HEK293 (cell line): ENCODE results near the gene ABCF1.

Source experiments
- CTCF ChIA-PET: fragments of 350-600 bp; formaldehyde crosslinking; extraction: SDS; loops from one replicate; lab custom pipeline; 2021; ENCODE audit warnings: antibody characterized with exemption; lab: Yijun Ruan, JAX
- POLR2A ChIA-PET: fragments of 300-600 bp; formaldehyde crosslinking; extraction: SDS; loops from one replicate; lab custom pipeline; 2020; ENCODE audit warnings: antibody characterized with exemption, inconsistent platforms; lab: Yijun Ruan, JAX
- H3K27ac ChIP-seq: fragments of 200-500 bp; sonication (Bioruptor generic); 2 replicates; pipeline ENCODE4 v1.5.1; 2014; ENCODE audit warnings: low read depth, low read length, control low read depth, inconsistent platforms; ENCODE audit errors: extremely low read depth
- H3K36me3 ChIP-seq, 2 experiments: fragments of 200-500 bp in 1 of 2; sonication (Bioruptor generic) in 1 of 2; 1 replicate in 1 of 2; 2 replicates in 1 of 2; pipeline ENCODE4 v1.5.1; 2014 to 2017; ENCODE audit warnings: inconsistent platforms in 2 of 2, low read length in 2 of 2; ENCODE audit not compliant: control insufficient read depth in 2 of 2, insufficient read depth in 1 of 2
- H3K4me1 ChIP-seq: fragments of 200-500 bp; sonication (Bioruptor generic); 2 replicates; pipeline ENCODE4 v1.5.1; 2014; ENCODE audit warnings: mild to moderate bottlenecking, low read length, inconsistent platforms; ENCODE audit not compliant: control insufficient read depth, insufficient read depth
- H3K4me3 ChIP-seq: 2 replicates; pipeline ENCODE4 v1.5.1; 2011; ENCODE audit warnings: low read depth, mild to moderate bottlenecking, control low read depth, low read length, moderate library complexity
- H3K9me3 ChIP-seq: fragments of 200-500 bp; sonication (Bioruptor generic); 2 replicates; pipeline ENCODE4 v1.5.1; 2014; ENCODE audit warnings: low read depth, low read length, inconsistent platforms; ENCODE audit not compliant: control insufficient read depth, insufficient read depth
- AEBP2 ChIP-seq: fragments of 450-650 bp; formaldehyde crosslinking; IDR thresholded peaks from 2 replicates; pipeline ENCODE4 v1.5.1; 2016; ENCODE audit warnings: missing biosample characterization, missing genetic modification characterization, borderline replicate concordance
- HOXA7 ChIP-seq: sonication (generic); formaldehyde crosslinking; IDR thresholded peaks from 2 replicates; pipeline ENCODE4 v1.8.1; 2022; ENCODE audit warnings: missing genetic modification reagents, borderline replicate concordance
- KLF16 ChIP-seq: fragments of 450-650 bp; formaldehyde crosslinking; IDR thresholded peaks from 2 replicates; pipeline ENCODE4 v1.5.1; 2017; ENCODE audit warnings: missing biosample characterization, missing genetic modification characterization
- KLF8 ChIP-seq: fragments of 450-650 bp; formaldehyde crosslinking; IDR thresholded peaks from 2 replicates; pipeline ENCODE4 v1.5.1; 2016; ENCODE audit warnings: missing biosample characterization, missing genetic modification characterization
- REST ChIP-seq: fragments of 450-650 bp; formaldehyde crosslinking; IDR thresholded peaks from 2 replicates; pipeline ENCODE4 v1.5.1; 2016; ENCODE audit warnings: missing biosample characterization, missing genetic modification characterization
- SETDB1 ChIP-seq: IDR thresholded peaks from one replicate; pipeline ENCODE4 v1.6.1; 2017; ENCODE audit warnings: mild to moderate bottlenecking, low read length, moderate library complexity, mixed read lengths; ENCODE audit not compliant: insufficient read length
- ZBTB11 ChIP-seq: fragments of 450-650 bp; formaldehyde crosslinking; conservative IDR thresholded peaks from 2 replicates; pipeline ENCODE4 v1.5.1; 2016; ENCODE audit warnings: low read depth, missing biosample characterization, missing genetic modification characterization
- ZFP37 ChIP-seq: fragments of 450-650 bp; formaldehyde crosslinking; IDR thresholded peaks from 2 replicates; pipeline ENCODE4 v1.5.1; 2016; ENCODE audit warnings: missing biosample characterization, missing genetic modification characterization
- ZNF121 ChIP-seq: fragments of 450-650 bp; formaldehyde crosslinking; IDR thresholded peaks from 2 replicates; pipeline ENCODE4 v1.5.1; 2016; ENCODE audit warnings: missing biosample characterization, missing genetic modification characterization
- ZNF138 ChIP-seq: fragments of 450-650 bp; formaldehyde crosslinking; IDR thresholded peaks from 2 replicates; pipeline ENCODE4 v1.5.1; 2016; ENCODE audit warnings: missing biosample characterization, missing genetic modification characterization, borderline replicate concordance
- ZNF174 ChIP-seq: fragments of 450-650 bp; formaldehyde crosslinking; IDR thresholded peaks from 2 replicates; pipeline ENCODE4 v1.5.0; 2017; ENCODE audit warnings: missing biosample characterization, mild to moderate bottlenecking, missing genetic modification characterization
- ZNF221 ChIP-seq: fragments of 450-650 bp; formaldehyde crosslinking; IDR thresholded peaks from 2 replicates; pipeline ENCODE4 v1.5.1; 2017; ENCODE audit warnings: missing biosample characterization, missing genetic modification characterization, borderline replicate concordance
- ZNF223 ChIP-seq: fragments of 450-650 bp; formaldehyde crosslinking; IDR thresholded peaks from 2 replicates; pipeline ENCODE4 v1.5.1; 2016; ENCODE audit warnings: missing biosample characterization, missing genetic modification characterization
- ZNF248 ChIP-seq: fragments of 450-650 bp; formaldehyde crosslinking; IDR thresholded peaks from 2 replicates; pipeline ENCODE4 v1.5.1; 2017; ENCODE audit warnings: missing biosample characterization, missing genetic modification characterization
- ZNF266 ChIP-seq: fragments of 450-650 bp; formaldehyde crosslinking; IDR thresholded peaks from 2 replicates; pipeline ENCODE4 v1.5.1; 2016; ENCODE audit warnings: missing biosample characterization, missing genetic modification characterization, low read depth
- ZNF423 ChIP-seq: fragments of 450-650 bp; formaldehyde crosslinking; IDR thresholded peaks from 2 replicates; pipeline ENCODE4 v1.5.1; 2016; ENCODE audit warnings: missing biosample characterization, missing genetic modification characterization
- ZNF530 ChIP-seq: fragments of 450-650 bp; formaldehyde crosslinking; IDR thresholded peaks from 2 replicates; pipeline ENCODE4 v1.5.1; 2016; ENCODE audit warnings: low read depth, missing biosample characterization, missing genetic modification characterization
- ZNF549 ChIP-seq: fragments of 450-650 bp; IDR thresholded peaks from 2 replicates; pipeline ENCODE4 v1.5.1; 2018; ENCODE audit warnings: missing biosample characterization, missing genetic modification characterization, mild to moderate bottlenecking, inconsistent platforms, moderate library complexity
- ZNF629 ChIP-seq: fragments of 450-650 bp; formaldehyde crosslinking; IDR thresholded peaks from 2 replicates; pipeline ENCODE4 v1.5.1; 2017; ENCODE audit warnings: missing biosample characterization, missing genetic modification characterization
- ZNF664 ChIP-seq: fragments of 450-650 bp; formaldehyde crosslinking; IDR thresholded peaks from 2 replicates; pipeline ENCODE4 v1.5.1; 2016; ENCODE audit warnings: missing biosample characterization, missing genetic modification characterization
- ZNF830 ChIP-seq: fragments of 450-650 bp; IDR thresholded peaks from 2 replicates; pipeline ENCODE4 v1.5.0; 2018; ENCODE audit warnings: missing biosample characterization, missing genetic modification characterization, low read depth, mild to moderate bottlenecking, moderate library complexity

ABCF1 gene

GRCh38 chr6:30556906-30557682, 14.1 kb upstream of the ABCF1 start, which contains the start of gene PRR3 (continued):
- TF ChIP-seq ZNF549 (no peak), KLF8 (0 out of 2 replicates have a peak, but pooled peaks have one; percentile 41), SETDB1 (peak; percentile 55), ZNF423 (tag by site-specific recombination) (no peak), KLF16 (tag by site-specific recombination) (no peak), ZBTB11 (tag by site-specific recombination) (peak; percentile 99), ZNF221 (tag by site-specific recombination) (0 out of 2 replicates have a peak, but pooled peaks have one; percentile 4), ZNF121 (peak; percentile 54; the same call in 1 of the 2 replicates), ZNF830 (no peak), AEBP2 (tag by site-specific recombination) (no peak), ZFP37 (tag by site-specific recombination) (no peak; the same call in 1 of the 2 replicates), HOXA7 (CRISPR knock-in tag) (no peak), ZNF223 (tag by site-specific recombination) (no peak), REST (tag by site-specific recombination) (no peak; the same call in 1 of the 2 replicates), ZNF174 (tag by site-specific recombination) (no peak)

- CTCF ChIA-PET, result interaction anchor here (0.7 to 9.2 kb wide), 6 partner anchors 9 to 74 kb away, joined by 3 to 175 read pairs (median 4); partner anchors contain the start of gene ABCF1
- POLR2A ChIA-PET, result interaction anchor here (0.5 to 4.1 kb wide), 6 partner anchors 9 to 57 kb away, joined by 3 to 41 read pairs (median 8); partner anchors contain the start of gene ABCF1
- peak overlapping the region; percentile 74; the same call in 1 of the 2 replicates for H3K27ac ChIP-seq
- TF ChIP-seq ZNF138 (tag by site-specific recombination) (no peak), ZNF266 (no peak), ZNF629 (tag by site-specific recombination) (no peak), ZNF248 (tag by site-specific recombination) (no peak), KLF8 (no peak), ZNF530 (tag by site-specific recombination) (no peak), ZNF664 (tag by site-specific recombination) (no peak)
- H3K36me3 ChIP-seq, result peaks cover 10 to 53% of the 10 kb centered on the region in 2 experiments; a peak in 2 of 3 replicates
- H3K4me1 ChIP-seq, result 0 out of 2 replicates have a peak, but pooled peaks cover 3% of the 10 kb centered on the region
- no peaks in the 10 kb centered on the region for H3K9me3 ChIP-seq
- peak overlapping the region; percentile 86 for H3K4me3 ChIP-seq
These were observed 13.6 kb upstream of the ABCF1 start for GRCh38 chr6:30557683-30557981.
